ENCODE data around the gene HOXB2. TPM values are rescaled to one million over a fixed set of nuclear protein-coding genes. Genes with fewer than 3 reads are reported as not detected.

Gene HOXB2
- total and polyA plus RNA-seq, 2 experiments from 2014 or later, result 5.6 to 20.7 TPM

- no peak overlapping the region for H2AFZ ChIP-seq
- H3K79me2 ChIP-seq, result peaks cover 32% of the 10 kb centered on the region
These were observed 15.2 kb upstream of the HOXB2 start for GRCh38 chr17:48559840-48560817.

GRCh38 chr17:48559122-48559839, 14.4 kb upstream of the HOXB2 start:
- Histone ChIP-seq H3K36me3 (replicated peaks; ENCODE audit: insufficient read depth, low read depth) (no peaks in the 10 kb centered on the region), H3K9me2 (replicated peaks; ENCODE audit: insufficient read depth) (no peaks in the 10 kb centered on the region), H3K4me1 (ENCODE audit: insufficient read depth) (peaks cover 60% of the 10 kb centered on the region), H3K79me2 (peaks cover 36% of the 10 kb centered on the region), H2AFZ (no peak overlapping the region), H3K9me3 (ENCODE audit: low read depth) (no peaks in the 10 kb centered on the region), H3K4me3 (no peak overlapping the region), H3K27ac (no peak overlapping the region), H4K20me1 (ENCODE audit: insufficient read depth, poor library complexity, severe bottlenecking) (no peaks in the 10 kb centered on the region), H3K27me3 (peaks cover 87% of the 10 kb centered on the region), H3K4me2 (peak overlapping the region; percentile 19)
- no peak for TF ChIP-seq CTCF (IDR thresholded peaks at IDR 0.05; ENCODE audit: poor library complexity)
- no peak for TF ChIP-seq EZH2phosphoT487 (IDR thresholded peaks at IDR 0.05; ENCODE audit: low read depth, severe bottlenecking, unreplicated experiment)
- peak; percentile 55 for TF ChIP-seq EZH2 (IDR thresholded peaks at IDR 0.05; ENCODE audit: borderline replicate concordance)
- WGBS (ENCODE audit: low lambda C conversion rate, missing lambda C conversion rate), result 42% methylated on average over 16 of the region's 16 CpGs
- DNase-seq (ENCODE audit: low spot score), result no peak

More at GRCh38 chr17:48559840-48560817, 15.2 kb upstream of the HOXB2 start:
- no peak for TF ChIP-seq CTCF (IDR thresholded peaks at IDR 0.05; ENCODE audit: poor library complexity)
- TF ChIP-seq EZH2phosphoT487 (IDR thresholded peaks at IDR 0.05; ENCODE audit: low read depth, severe bottlenecking, unreplicated experiment), result no peak
- no peak for TF ChIP-seq EZH2 (IDR thresholded peaks at IDR 0.05; ENCODE audit: borderline replicate concordance)
- no peak for DNase-seq (ENCODE audit: low spot score)
- no peaks in the 10 kb centered on the region for H4K20me1 ChIP-seq (ENCODE audit: insufficient read depth, poor library complexity, severe bottlenecking)
- no peak overlapping the region for H3K4me3 ChIP-seq
- 44% methylated on average over 14 of the region's 14 CpGs for WGBS (ENCODE audit: low lambda C conversion rate, missing lambda C conversion rate)
- H3K9me2 ChIP-seq (replicated peaks; ENCODE audit: insufficient read depth), result no peaks in the 10 kb centered on the region
- no peaks in the 10 kb centered on the region for H3K9me3 ChIP-seq (ENCODE audit: low read depth)
- no peak overlapping the region for H3K4me2 ChIP-seq
- no peaks in the 10 kb centered on the region for H3K36me3 ChIP-seq (replicated peaks; ENCODE audit: insufficient read depth, low read depth)
- peaks cover 53% of the 10 kb centered on the region for H3K4me1 ChIP-seq (ENCODE audit: insufficient read depth)
- peaks cover 87% of the 10 kb centered on the region for H3K27me3 ChIP-seq
- no peak overlapping the region for H3K27ac ChIP-seq

- H3K79me2 ChIP-seq, result peaks cover 40% of the 10 kb centered on the region
- no peak for TF ChIP-seq EZH2 (IDR thresholded peaks at IDR 0.05; ENCODE audit: borderline replicate concordance)
- no peak for TF ChIP-seq EZH2phosphoT487 (IDR thresholded peaks at IDR 0.05; ENCODE audit: low read depth, severe bottlenecking, unreplicated experiment)
- no peak for TF ChIP-seq CTCF (IDR thresholded peaks at IDR 0.05; ENCODE audit: poor library complexity)
- WGBS (ENCODE audit: low lambda C conversion rate, missing lambda C conversion rate), result 52% methylated on average over 2 of the region's 2 CpGs
These were observed 13.9 kb upstream of the HOXB2 start for GRCh38 chr17:48558831-48559121.

More at GRCh38 chr17:48558831-48559121, 13.9 kb upstream of the HOXB2 start:
- H3K9me3 ChIP-seq (ENCODE audit: low read depth), result no peaks in the 10 kb centered on the region
- H4K20me1 ChIP-seq (ENCODE audit: insufficient read depth, poor library complexity, severe bottlenecking), result no peaks in the 10 kb centered on the region
- H3K36me3 ChIP-seq (replicated peaks; ENCODE audit: insufficient read depth, low read depth), result no peaks in the 10 kb centered on the region
- H3K27ac ChIP-seq, result no peak overlapping the region
- no peaks in the 10 kb centered on the region for H3K9me2 ChIP-seq (replicated peaks; ENCODE audit: insufficient read depth)
- peaks cover 62% of the 10 kb centered on the region for H3K4me1 ChIP-seq (ENCODE audit: insufficient read depth)
- no peak for DNase-seq (ENCODE audit: low spot score)
- H3K4me2 ChIP-seq, result no peak overlapping the region
- peaks cover 90% of the 10 kb centered on the region for H3K27me3 ChIP-seq
- H3K4me3 ChIP-seq, result no peak overlapping the region
- no peak overlapping the region for H2AFZ ChIP-seq
